ENCODE results near the gene PCIF1. TPM values are rescaled to one million over a fixed set of nuclear protein-coding genes. Genes with fewer than 3 reads are reported as not detected.

The PCIF1 gene
- total RNA-seq, 6 experiments from 2014 or later = 14.8 to 23.1 (median 19.5) TPM

DNA sequence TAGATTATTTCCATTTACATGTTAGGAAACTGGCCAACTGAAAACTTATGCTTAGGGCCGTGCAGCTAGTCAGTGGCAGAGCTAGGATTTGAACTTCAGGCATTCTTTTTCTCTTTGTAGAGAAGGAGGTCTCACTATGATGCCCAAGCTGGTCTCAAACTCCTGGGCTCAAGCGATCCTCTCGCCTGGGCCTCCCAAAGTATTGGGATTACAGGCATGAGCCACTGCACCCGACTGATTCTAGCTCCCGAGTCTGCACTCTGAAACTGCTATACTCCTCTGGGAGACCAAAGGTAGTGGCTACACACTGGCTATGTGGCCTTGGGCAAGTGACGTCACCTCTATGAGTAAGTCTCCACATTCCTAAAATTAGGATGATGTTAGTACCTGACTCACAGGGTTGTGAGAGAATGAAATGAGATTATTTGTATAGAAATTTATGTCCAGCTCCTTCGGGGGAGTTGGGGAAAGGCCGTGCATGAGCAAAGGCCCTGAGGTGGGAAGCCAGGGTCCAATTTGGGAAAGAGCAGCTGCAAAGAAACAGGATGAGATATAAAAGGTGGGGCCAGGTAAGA lies 28.9 kb upstream of the PCIF1 start:
- peaks cover 9% of the 10 kb centered on the region for H3K27me3 Mint-ChIP-seq (ENCODE audit: insufficient read depth)
- no peaks in the 10 kb centered on the region for H3K9me3 Mint-ChIP-seq
- peak overlapping the region; percentile 46 for H3K4me3 Mint-ChIP-seq
- H3K4me1 Mint-ChIP-seq (ENCODE audit: low read depth) = peaks cover 23% of the 10 kb centered on the region
- peak; percentile 94 for DNase-seq
- TF ChIP-seq, protein P1, sequence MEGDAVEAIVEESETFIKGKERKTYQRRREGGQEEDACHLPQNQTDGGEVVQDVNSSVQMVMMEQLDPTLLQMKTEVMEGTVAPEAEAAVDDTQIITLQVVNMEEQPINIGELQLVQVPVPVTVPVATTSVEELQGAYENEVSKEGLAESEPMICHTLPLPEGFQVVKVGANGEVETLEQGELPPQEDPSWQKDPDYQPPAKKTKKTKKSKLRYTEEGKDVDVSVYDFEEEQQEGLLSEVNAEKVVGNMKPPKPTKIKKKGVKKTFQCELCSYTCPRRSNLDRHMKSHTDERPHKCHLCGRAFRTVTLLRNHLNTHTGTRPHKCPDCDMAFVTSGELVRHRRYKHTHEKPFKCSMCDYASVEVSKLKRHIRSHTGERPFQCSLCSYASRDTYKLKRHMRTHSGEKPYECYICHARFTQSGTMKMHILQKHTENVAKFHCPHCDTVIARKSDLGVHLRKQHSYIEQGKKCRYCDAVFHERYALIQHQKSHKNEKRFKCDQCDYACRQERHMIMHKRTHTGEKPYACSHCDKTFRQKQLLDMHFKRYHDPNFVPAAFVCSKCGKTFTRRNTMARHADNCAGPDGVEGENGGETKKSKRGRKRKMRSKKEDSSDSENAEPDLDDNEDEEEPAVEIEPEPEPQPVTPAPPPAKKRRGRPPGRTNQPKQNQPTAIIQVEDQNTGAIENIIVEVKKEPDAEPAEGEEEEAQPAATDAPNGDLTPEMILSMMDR (IDR thresholded peaks at IDR 0.05) = no peak
- peak overlapping the region; percentile 85 for H3K27ac Mint-ChIP-seq
- peaks cover 2% of the 10 kb centered on the region for H3K36me3 Mint-ChIP-seq (ENCODE audit: low read depth)

DNA sequence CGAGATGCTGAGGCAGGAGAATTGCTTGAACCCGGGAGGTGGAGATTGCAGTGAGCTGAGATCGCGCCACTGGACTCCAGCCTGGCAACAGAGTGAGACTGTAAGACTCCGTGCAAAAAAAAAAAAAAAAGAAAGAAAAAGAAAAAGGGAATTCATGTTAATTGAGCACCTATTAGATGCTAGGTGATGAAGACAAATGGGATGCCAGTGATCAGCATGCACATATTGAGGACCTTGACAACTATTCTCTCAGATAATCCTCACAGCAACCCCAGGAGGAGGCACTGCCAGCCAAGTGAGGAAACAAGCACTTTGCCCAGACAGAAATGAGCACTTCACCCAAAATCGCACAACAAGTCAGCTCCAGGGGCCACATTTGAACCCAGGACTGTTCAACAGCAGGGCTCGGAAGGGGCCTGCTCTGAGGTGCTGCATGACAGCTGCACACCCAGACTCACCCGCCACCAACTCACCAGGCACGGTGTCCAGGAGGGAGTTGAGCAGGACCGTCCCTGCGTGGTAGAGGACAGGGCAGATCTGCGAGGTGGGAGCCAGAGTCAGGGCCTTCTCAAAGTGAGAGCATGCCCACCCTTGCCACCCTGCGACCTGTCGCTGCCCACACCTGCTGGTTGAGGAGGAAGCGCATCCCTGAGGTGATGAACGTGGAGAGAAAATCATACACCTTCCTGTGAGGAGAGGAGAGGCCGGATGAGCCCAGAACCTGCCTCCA lies 27.1 kb upstream of the PCIF1 start:
- peaks cover 9% of the 10 kb centered on the region for H3K27me3 Mint-ChIP-seq (ENCODE audit: insufficient read depth)
- H3K27ac Mint-ChIP-seq = no peak overlapping the region
- TF ChIP-seq, protein P1 (IDR thresholded peaks at IDR 0.05) = no peak
- no peak overlapping the region for H3K4me3 Mint-ChIP-seq
- no peak for DNase-seq
- H3K9me3 Mint-ChIP-seq = no peaks in the 10 kb centered on the region
- peaks cover 38% of the 10 kb centered on the region for H3K4me1 Mint-ChIP-seq (ENCODE audit: low read depth)
- H3K36me3 Mint-ChIP-seq (ENCODE audit: low read depth) = peaks cover 5% of the 10 kb centered on the region

DNA sequence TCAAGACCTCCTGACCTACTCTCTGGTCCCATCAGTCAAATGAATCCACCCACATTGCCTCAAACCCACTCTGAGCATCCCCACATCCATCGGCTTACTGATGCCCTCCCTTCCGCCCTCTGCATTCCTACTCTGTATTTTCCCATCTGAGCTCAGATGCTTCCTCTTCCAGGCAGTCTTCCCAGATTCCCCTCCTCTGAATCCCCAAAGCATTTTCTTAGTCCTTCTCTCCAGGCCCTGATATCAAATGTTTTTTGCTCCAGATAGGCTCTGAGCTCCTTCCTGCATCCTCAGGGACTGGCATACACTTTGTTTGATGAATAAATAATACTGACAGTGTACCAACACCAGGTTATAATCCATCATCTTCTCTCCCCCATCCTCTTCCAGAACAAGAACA lies 26.4 kb upstream of the PCIF1 start:
- Mint-ChIP-seq H3K27ac (no peak overlapping the region), H3K4me1 (ENCODE audit: low read depth) (peaks cover 40% of the 10 kb centered on the region), H3K4me3 (no peak overlapping the region), H3K9me3 (no peaks in the 10 kb centered on the region), H3K36me3 (ENCODE audit: low read depth) (peaks cover 5% of the 10 kb centered on the region), H3K27me3 (ENCODE audit: insufficient read depth) (peaks cover 7% of the 10 kb centered on the region)
- no peak for DNase-seq
- TF ChIP-seq, protein P1 (IDR thresholded peaks at IDR 0.05) = no peak

DNA sequence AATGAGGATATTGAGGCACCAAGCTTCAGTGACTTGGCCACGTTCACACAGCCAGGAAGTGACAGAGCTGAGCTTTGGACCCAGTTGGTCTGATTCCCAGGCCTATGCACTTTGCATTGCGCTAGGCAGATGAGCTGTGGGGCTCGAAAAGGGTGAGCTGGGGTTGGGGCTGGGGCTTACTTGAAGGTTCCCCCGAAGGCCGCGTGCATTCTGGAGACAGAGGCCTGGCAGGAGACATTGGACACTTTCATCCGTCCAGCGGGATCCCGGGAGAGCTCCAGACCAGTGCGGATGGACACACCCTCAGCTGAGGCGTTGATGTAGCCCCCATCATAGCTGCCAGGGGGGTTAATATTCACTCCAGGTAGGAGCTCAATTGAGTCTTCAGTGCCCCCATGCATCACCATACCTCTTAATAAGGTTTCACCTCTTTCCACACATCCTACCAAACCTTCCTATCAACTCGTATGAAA lies 25.1 kb upstream of the PCIF1 start:
- DNase-seq = no peak
- Mint-ChIP-seq H3K4me3 (no peak overlapping the region), H3K36me3 (ENCODE audit: low read depth) (peaks cover 5% of the 10 kb centered on the region), H3K27ac (no peak overlapping the region), H3K4me1 (ENCODE audit: low read depth) (peaks cover 40% of the 10 kb centered on the region), H3K9me3 (no peaks in the 10 kb centered on the region), H3K27me3 (ENCODE audit: insufficient read depth) (peaks cover 9% of the 10 kb centered on the region)
- TF ChIP-seq, protein P1 (IDR thresholded peaks at IDR 0.05) = no peak

DNA sequence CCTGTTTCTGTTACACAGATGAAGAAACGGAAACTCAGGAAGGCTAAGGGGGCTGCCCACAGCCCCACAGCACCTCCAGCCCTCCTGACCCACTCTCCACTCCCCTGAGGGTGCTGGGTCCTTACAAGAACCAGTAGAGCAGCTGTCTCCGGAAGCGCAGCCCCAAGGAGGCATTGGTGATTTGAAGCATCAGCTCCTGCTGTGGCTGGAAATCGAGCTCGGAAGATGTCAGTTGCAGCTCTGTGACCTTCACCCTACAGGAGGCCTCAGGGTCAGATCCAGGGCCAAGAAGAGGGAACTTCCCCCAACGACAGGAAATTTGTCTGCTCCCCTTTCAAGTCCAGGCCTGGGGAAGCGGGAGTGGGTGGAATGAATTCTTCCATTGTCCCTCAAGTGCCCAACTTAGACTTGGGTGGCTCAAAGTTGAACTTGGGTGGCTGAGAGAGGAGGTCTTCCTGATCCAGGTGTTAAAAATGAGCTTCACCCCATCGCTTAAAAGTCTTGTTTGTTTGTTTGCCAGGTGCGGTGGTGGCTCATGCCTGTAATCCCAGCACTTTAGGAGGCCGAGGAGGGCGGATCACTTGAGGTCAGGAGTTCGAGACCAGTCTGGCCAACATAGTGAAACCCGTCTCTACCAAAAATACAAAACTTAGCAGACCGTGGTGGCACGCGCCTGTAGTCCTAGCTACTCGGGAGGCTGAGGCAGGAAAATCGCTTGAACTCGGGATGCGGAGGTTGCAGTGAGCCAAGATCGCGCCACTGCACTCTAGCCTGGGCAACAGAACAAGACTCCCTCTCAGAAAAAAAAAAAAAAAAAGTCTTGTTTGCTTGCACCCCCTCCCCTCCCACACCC lies 24.4 kb upstream of the PCIF1 start:
- peaks cover 34% of the 10 kb centered on the region for H3K4me1 Mint-ChIP-seq (ENCODE audit: low read depth)
- peaks cover 5% of the 10 kb centered on the region for H3K36me3 Mint-ChIP-seq (ENCODE audit: low read depth)
- peak overlapping the region; percentile 80; the same call in 1 of the 2 replicates for H3K27ac Mint-ChIP-seq
- no peaks in the 10 kb centered on the region for H3K9me3 Mint-ChIP-seq
- TF ChIP-seq, protein P1 (IDR thresholded peaks at IDR 0.05) = no peak
- H3K27me3 Mint-ChIP-seq (ENCODE audit: insufficient read depth) = peaks cover 9% of the 10 kb centered on the region
- DNase-seq = no peak
- peak overlapping the region; percentile 60 for H3K4me3 Mint-ChIP-seq

Data from HFFc6 (cell line).